GM18870 (cell line): ENCODE results near the gene TEKTIP1.
"Not testable (repeated sequence)": the region's sequence is repeated elsewhere in the genome, so short reads cannot be mapped to it uniquely, and the experiment has no call there.

Experiments
- ATAC-seq: cut with Tn5 transposase; IDR thresholded peaks from one replicate; pipeline ENCODE4 v1.9.1; 2021; ENCODE audit warnings: moderate library complexity; ENCODE audit not compliant: unreplicated experiment

Gene TEKTIP1

GRCh38 chr19:3507371-3508120, 31.4 kb upstream of the TEKTIP1 start:
- no peak for ATAC-seq

GRCh38 chr19:3508121-3508661, 30.8 kb upstream of the TEKTIP1 start:
- not testable (repeated sequence) for ATAC-seq

GRCh38 chr19:3508771-3509535, 30.0 kb upstream of the TEKTIP1 start:
- ATAC-seq, result no peak

GRCh38 chr19:3509566-3509989, 29.4 kb upstream of the TEKTIP1 start:
- ATAC-seq, result no peak

GRCh38 chr19:3510727-3511126, 28.2 kb upstream of the TEKTIP1 start:
- ATAC-seq, result no peak

GRCh38 chr19:3511506-3512251, 27.3 kb upstream of the TEKTIP1 start:
- ATAC-seq, result no peak

GRCh38 chr19:3512562-3513228, 26.3 kb upstream of the TEKTIP1 start:
- ATAC-seq, result no peak

GRCh38 chr19:3513229-3514140, 25.5 kb upstream of the TEKTIP1 start:
- ATAC-seq, result no peak

GRCh38 chr19:3514930-3515329, 24.0 kb upstream of the TEKTIP1 start:
- no peak for ATAC-seq

- ATAC-seq, result no peak
These were observed 23.0 kb upstream of the TEKTIP1 start for GRCh38 chr19:3515891-3516422.

- no peak for ATAC-seq
These were observed 22.2 kb upstream of the TEKTIP1 start for GRCh38 chr19:3516675-3517207.

GRCh38 chr19:3517638-3518037, 21.3 kb upstream of the TEKTIP1 start:
- no peak for ATAC-seq

GRCh38 chr19:3518255-3518654, 20.7 kb upstream of the TEKTIP1 start:
- no peak for ATAC-seq

GRCh38 chr19:3518659-3519058, 20.3 kb upstream of the TEKTIP1 start:
- ATAC-seq, result no peak

GRCh38 chr19:3519126-3519525, 19.8 kb upstream of the TEKTIP1 start:
- no peak for ATAC-seq

GRCh38 chr19:3520166-3521103, 18.5 kb upstream of the TEKTIP1 start:
- ATAC-seq, result no peak

GRCh38 chr19:3521104-3521445, 17.9 kb upstream of the TEKTIP1 start:
- no peak for ATAC-seq
